Measurements from ENCODE around the gene SCN9A. TPM values are rescaled to one million over a fixed set of nuclear protein-coding genes. Genes with fewer than 3 reads are reported as not detected.

Gene SCN9A
- total RNA-seq, 1 experiment from 2014 or later, result 0.07 TPM

DNA sequence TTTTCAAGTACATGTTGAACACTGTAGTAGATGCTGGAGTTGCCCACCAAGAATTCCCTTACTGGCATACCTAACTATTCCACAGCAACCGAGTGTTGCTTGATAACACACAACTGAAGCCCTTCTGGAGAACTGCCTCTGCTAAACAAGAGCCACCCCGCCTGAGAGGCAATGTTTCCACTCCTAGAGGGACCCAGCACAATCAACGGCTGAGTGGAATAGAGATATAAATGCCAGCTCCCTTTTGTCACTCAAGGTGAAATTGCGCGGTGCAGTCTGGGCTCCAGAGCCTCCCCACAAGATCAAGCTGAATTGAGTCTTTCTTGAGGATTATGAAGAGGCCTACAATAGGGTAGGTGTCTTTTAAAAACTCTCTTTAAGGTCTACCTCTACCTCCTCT, 49.1 kb upstream of the SCN9A start:
- Histone ChIP-seq H3K4me2 (ENCODE audit: low read length) (no peak overlapping the region), H3K4me3 (replicated peaks in 1 of 2; ENCODE audit: low read depth in 1 of 2, low read length in 2 of 2) (no peak overlapping the region), H3K9me2 (ENCODE audit: insufficient read depth) (no peaks in the 10 kb centered on the region), H3K79me2 (ENCODE audit: insufficient read depth, low read length) (no peaks in the 10 kb centered on the region), H3K36me3 (ENCODE audit: control insufficient read depth in 1 of 2, insufficient read depth in 2 of 2, low read length in 2 of 2) (no peaks in the 10 kb centered on the region), H3K9me3 (ENCODE audit: control insufficient read depth in 1 of 2, insufficient read depth in 1 of 2, low read depth in 1 of 2, low read length in 2 of 2) (no peaks in the 10 kb centered on the region), H3K4me1 (ENCODE audit: control insufficient read depth in 1 of 2, insufficient read depth in 2 of 2, low read length in 2 of 2) (no peaks in the 10 kb centered on the region), H2AFZ (ENCODE audit: low read depth, low read length, poor library complexity, severe bottlenecking) (no peak overlapping the region), H3K9ac (ENCODE audit: low read length) (no peak overlapping the region), H3K27me3 (ENCODE audit: insufficient read depth, low read length) (no peaks in the 10 kb centered on the region; the same call in 1 of the 2 replicates), H4K20me1 (ENCODE audit: insufficient read depth) (no peaks in the 10 kb centered on the region), H3K27ac (ENCODE audit: low read depth, low read length) (no peak overlapping the region)
- POLR2A ChIA-PET, result no interaction called here
- no peak for DNase-seq (ENCODE audit: low read depth, low spot score)
- no TSS peak for BruUV-seq (replicated peaks)
- no peak for ATAC-seq
- intact Hi-C loops (cut with micrococcal nuclease), result no loop called here
- TF ChIP-seq EGR1 (IDR thresholded peaks at IDR 0.05; ENCODE audit: low read depth) (no peak), ATF3 (IDR thresholded peaks at IDR 0.05) (no peak), SIN3A (IDR thresholded peaks at IDR 0.05; ENCODE audit: low read depth) (no peak), ZFX (IDR thresholded peaks at IDR 0.05) (no peak), POLR2AphosphoS5 (IDR thresholded peaks at IDR 0.05; ENCODE audit: low read depth, low read length) (no peak), SP1 (IDR thresholded peaks at IDR 0.05; ENCODE audit: low read depth) (no peak)
- CTCF ChIA-PET, result no interaction called here
- RAD21 ChIA-PET (ENCODE audit: low non-redundant PET in 1 of 2, low total read pairs in 2 of 2, uncharacterized antibody in 2 of 2, unreplicated experiment in 2 of 2), result no interaction called here

GRCh38 chr2:166419616-166419934, 43.8 kb upstream of the SCN9A start:
- Histone ChIP-seq H3K4me3 (replicated peaks in 1 of 2; ENCODE audit: low read depth in 1 of 2, low read length in 2 of 2) (no peak overlapping the region), H3K9me3 (ENCODE audit: control insufficient read depth in 1 of 2, insufficient read depth in 1 of 2, low read depth in 1 of 2, low read length in 2 of 2) (no peaks in the 10 kb centered on the region), H3K27me3 (ENCODE audit: insufficient read depth, low read length) (no peaks in the 10 kb centered on the region; the same call in 1 of the 2 replicates), H3K79me2 (ENCODE audit: insufficient read depth, low read length) (no peaks in the 10 kb centered on the region), H3K27ac (ENCODE audit: low read depth, low read length) (no peak overlapping the region), H3K9ac (ENCODE audit: low read length) (no peak overlapping the region), H4K20me1 (ENCODE audit: insufficient read depth) (no peaks in the 10 kb centered on the region), H3K36me3 (ENCODE audit: control insufficient read depth in 1 of 2, insufficient read depth in 2 of 2, low read length in 2 of 2) (no peaks in the 10 kb centered on the region), H2AFZ (ENCODE audit: low read depth, low read length, poor library complexity, severe bottlenecking) (no peak overlapping the region), H3K4me1 (ENCODE audit: control insufficient read depth in 1 of 2, insufficient read depth in 2 of 2, low read length in 2 of 2) (no peaks in the 10 kb centered on the region), H3K9me2 (ENCODE audit: insufficient read depth) (no peaks in the 10 kb centered on the region), H3K4me2 (ENCODE audit: low read length) (no peak overlapping the region)
- peak; percentile 69 for ATAC-seq
- DNase-seq (ENCODE audit: low read depth, low spot score), result peak; percentile 23
- no TSS peak for BruUV-seq (replicated peaks)
- CTCF ChIA-PET, result interaction anchor here (0.8 to 2.2 kb wide), 15 partner anchors 8 to 464 kb away, joined by 3 to 20 read pairs (median 5); partner anchors contain the start of gene SCN1A
- RAD21 ChIA-PET (ENCODE audit: low non-redundant PET in 1 of 2, low total read pairs in 2 of 2, uncharacterized antibody in 2 of 2, unreplicated experiment in 2 of 2), result interaction anchor here (0.8 to 0.9 kb wide), 2 partner anchors 59 kb away, joined by 3 to 4 read pairs; no protein-coding TSS in a partner anchor
- POLR2A ChIA-PET, result no interaction called here
- intact Hi-C loops (cut with micrococcal nuclease), result loop anchor here (1.0 to 5.0 kb wide), 4 partner anchors 58 to 467 kb away; partner anchors contain the start of gene TTC21B
- TF ChIP-seq EZH2 (IDR thresholded peaks at IDR 0.05) (no peak), SIN3A (IDR thresholded peaks at IDR 0.05; ENCODE audit: low read depth) (no peak), ELF1 (IDR thresholded peaks at IDR 0.05; ENCODE audit: borderline replicate concordance, low read depth) (no peak), EGR1 (IDR thresholded peaks at IDR 0.05; ENCODE audit: low read depth) (no peak), POLR2A (IDR thresholded peaks at IDR 0.05; ENCODE audit: borderline replicate concordance, extremely low read depth, insufficient read depth, insufficient read length) (no peak), CBX3 (IDR thresholded peaks at IDR 0.05; ENCODE audit: low read depth) (no peak), JUND (IDR thresholded peaks at IDR 0.05) (no peak), FOSL1 (IDR thresholded peaks at IDR 0.05; ENCODE audit: low read depth) (no peak), RAD21 (IDR thresholded peaks at IDR 0.05; ENCODE audit: low read depth) (peak; percentile 80), EZH2phosphoT487 (IDR thresholded peaks at IDR 0.05; ENCODE audit: borderline replicate concordance) (no peak), TCF7L2 (IDR thresholded peaks at IDR 0.05; ENCODE audit: borderline replicate concordance, extremely low read depth, insufficient read depth, insufficient read length) (no peak)
- TF ChIP-seq, protein P1, sequence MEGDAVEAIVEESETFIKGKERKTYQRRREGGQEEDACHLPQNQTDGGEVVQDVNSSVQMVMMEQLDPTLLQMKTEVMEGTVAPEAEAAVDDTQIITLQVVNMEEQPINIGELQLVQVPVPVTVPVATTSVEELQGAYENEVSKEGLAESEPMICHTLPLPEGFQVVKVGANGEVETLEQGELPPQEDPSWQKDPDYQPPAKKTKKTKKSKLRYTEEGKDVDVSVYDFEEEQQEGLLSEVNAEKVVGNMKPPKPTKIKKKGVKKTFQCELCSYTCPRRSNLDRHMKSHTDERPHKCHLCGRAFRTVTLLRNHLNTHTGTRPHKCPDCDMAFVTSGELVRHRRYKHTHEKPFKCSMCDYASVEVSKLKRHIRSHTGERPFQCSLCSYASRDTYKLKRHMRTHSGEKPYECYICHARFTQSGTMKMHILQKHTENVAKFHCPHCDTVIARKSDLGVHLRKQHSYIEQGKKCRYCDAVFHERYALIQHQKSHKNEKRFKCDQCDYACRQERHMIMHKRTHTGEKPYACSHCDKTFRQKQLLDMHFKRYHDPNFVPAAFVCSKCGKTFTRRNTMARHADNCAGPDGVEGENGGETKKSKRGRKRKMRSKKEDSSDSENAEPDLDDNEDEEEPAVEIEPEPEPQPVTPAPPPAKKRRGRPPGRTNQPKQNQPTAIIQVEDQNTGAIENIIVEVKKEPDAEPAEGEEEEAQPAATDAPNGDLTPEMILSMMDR (IDR thresholded peaks at IDR 0.05 in 2 of 3, conservative IDR thresholded peaks at IDR 0.05 in 1 of 3; ENCODE audit: borderline replicate concordance in 1 of 3, insufficient read depth in 1 of 3, low read depth in 2 of 3, low read length in 2 of 3), result peak; percentile 41 to 72 (median 59); a peak in 5 of 6 replicates
